HCT116 (cell line): Measurements from ENCODE around the gene ASB7. TPM values are rescaled to one million over a fixed set of nuclear protein-coding genes. Genes with fewer than 3 reads are reported as not detected.

Source experiments
- ATAC-seq: fragments of 200-7000 bp; cut with Tn5 transposase; 2 replicates; pipeline ENCODE4 v1.9.1; 2020; ENCODE audit warnings: mild to moderate bottlenecking, moderate library complexity
- BruUV-seq: library from RNA; stranded (reverse); fragments of 400-500 nt; replicated peaks from 2 replicates; lab custom pipeline; 2021; lab: Mats Ljungman, UMichigan
- CTCF ChIA-PET: fragments of 300-600 bp; sonication (Branson Sonifier 250); formaldehyde crosslinking; loops from one replicate; lab custom pipeline; 2021; ENCODE audit warnings: antibody characterized with exemption; lab: Charles Lee
- POLR2A ChIA-PET: fragments of 300-600, 350-600 bp; sonication (Branson Sonifier 250); formaldehyde crosslinking; loops from one replicate; lab custom pipeline; 2021; ENCODE audit warnings: antibody characterized with exemption; lab: Charles Lee
- RAD21 ChIA-PET, 2 experiments: fragments of 300-600 bp; sonication (Branson Sonifier 250); formaldehyde crosslinking; loops; one replicate each; lab custom pipeline; 2023; ENCODE audit warnings: low total read pairs in 2 of 2; ENCODE audit not compliant: uncharacterized antibody in 2 of 2, unreplicated experiment in 2 of 2, low non-redundant PET in 1 of 2; lab: Charles Lee
- DNase-seq: peaks from one replicate; pipeline ENCODE4 v3.0.0-alpha.2; 2010; ENCODE audit warnings: low read depth, low spot score
- H2AFZ ChIP-seq: fragments of 200-600 bp; shearing (Covaris generic), sonication (generic); 2 replicates; pipeline ENCODE4 v1.6.1; 2017; ENCODE audit warnings: low read depth, mixed run types, mixed read lengths, antibody characterized with exemption, low read length; ENCODE audit not compliant: poor library complexity, severe bottlenecking
- H3K27ac ChIP-seq: 2 replicates; pipeline ENCODE4 v1.5.1; 2012; ENCODE audit warnings: low read depth, low read length
- H3K27me3 ChIP-seq: fragments of 200-600 bp; sonication (generic); 2 replicates; pipeline ENCODE4 v1.6.1; 2016; ENCODE audit warnings: mixed run types, low read length, mixed read lengths; ENCODE audit not compliant: insufficient read depth
- H3K36me3 ChIP-seq, 2 experiments: fragments of 200-500 bp in 1 of 2; fragments of 200-600 bp in 1 of 2; sonication (Bioruptor generic) in 1 of 2; sonication (generic) in 1 of 2; 2 replicates each; pipeline versions ENCODE4 v1.5.1 to v1.6.1; 2014 to 2016; ENCODE audit warnings: low read length in 2 of 2, inconsistent platforms in 1 of 2, mixed read lengths in 1 of 2, mixed run types in 1 of 2; ENCODE audit not compliant: insufficient read depth in 2 of 2, control insufficient read depth in 1 of 2
- H3K4me1 ChIP-seq, 2 experiments: fragments of 200-600 bp in 1 of 2; sonication (generic) in 1 of 2; 2 replicates each; pipeline versions ENCODE4 v1.5.1 to v1.6.1; 2012 to 2017; ENCODE audit warnings: low read length in 2 of 2, inconsistent platforms in 1 of 2, mild to moderate bottlenecking in 1 of 2, mixed read lengths in 1 of 2, mixed run types in 1 of 2, moderate library complexity in 1 of 2; ENCODE audit not compliant: insufficient read depth in 2 of 2, control insufficient read depth in 1 of 2
- H3K4me2 ChIP-seq: fragments of 200-600 bp; sonication (generic); 2 replicates; pipeline ENCODE4 v1.6.1; 2017; ENCODE audit warnings: mixed run types, low read length, mixed read lengths
- H3K4me3 ChIP-seq, 2 experiments: fragments of 200-600 bp in 1 of 2; sonication (generic) in 1 of 2; replicated peaks in 1 of 2; 2 replicates each; pipeline ENCODE4 v1.5.1; 2011 to 2016; ENCODE audit warnings: low read length in 2 of 2, control low read depth in 1 of 2, low read depth in 1 of 2, mild to moderate bottlenecking in 1 of 2, mixed read lengths in 1 of 2, mixed run types in 1 of 2
- H3K79me2 ChIP-seq: fragments of 200-600 bp; sonication (generic); 2 replicates; pipeline ENCODE4 v1.6.1; 2017; ENCODE audit warnings: mild to moderate bottlenecking, mixed run types, low read length, moderate library complexity, mixed read lengths; ENCODE audit not compliant: insufficient read depth
- H3K9ac ChIP-seq: fragments of 200-600 bp; sonication (generic); 2 replicates; pipeline ENCODE4 v1.6.1; 2016; ENCODE audit warnings: low read length, mixed read lengths
- H3K9me2 ChIP-seq: fragments of 200-600 bp; sonication (generic), shearing (Covaris generic); 2 replicates; pipeline ENCODE4 v1.6.1; 2017; ENCODE audit warnings: mixed run types, mild to moderate bottlenecking, moderate library complexity; ENCODE audit not compliant: insufficient read depth
- H3K9me3 ChIP-seq, 2 experiments: fragments of 200-500 bp in 1 of 2; fragments of 200-600 bp in 1 of 2; sonication (Bioruptor generic) in 1 of 2; sonication (generic) in 1 of 2; 2 replicates each; pipeline ENCODE4 v1.6.1; 2014 to 2017; ENCODE audit warnings: low read length in 2 of 2, mixed read lengths in 2 of 2, inconsistent platforms in 1 of 2, low read depth in 1 of 2, mild to moderate bottlenecking in 1 of 2, mixed run types in 1 of 2, moderate library complexity in 1 of 2; ENCODE audit not compliant: control insufficient read depth in 1 of 2, insufficient read depth in 1 of 2
- H4K20me1 ChIP-seq: fragments of 200-600 bp; sonication (generic), shearing (Covaris generic); 2 replicates; pipeline ENCODE4 v1.6.1; 2017; ENCODE audit warnings: mixed run types, mild to moderate bottlenecking, moderate library complexity; ENCODE audit not compliant: insufficient read depth
- CBX3 ChIP-seq: IDR thresholded peaks from 2 replicates; pipeline ENCODE4 v1.6.1; 2012; ENCODE audit warnings: low read depth
- CTCF ChIP-seq, 3 experiments: fragments of 200-600 bp in 1 of 3; sonication (generic) in 1 of 3; IDR thresholded peaks in 2 of 3; conservative IDR thresholded peaks in 1 of 3; 2 replicates each; pipeline ENCODE4 v1.5.1; 2012 to 2017; ENCODE audit warnings: low read depth in 2 of 3, low read length in 2 of 3, antibody characterized with exemption in 1 of 3, borderline replicate concordance in 1 of 3, control low read depth in 1 of 3, mild to moderate bottlenecking in 1 of 3, mixed read lengths in 1 of 3, mixed run types in 1 of 3, moderate library complexity in 1 of 3; ENCODE audit not compliant: insufficient read depth in 1 of 3
- EGR1 ChIP-seq: IDR thresholded peaks from 2 replicates; pipeline ENCODE4 v1.6.1; 2012; ENCODE audit warnings: low read depth
- REST ChIP-seq: IDR thresholded peaks from 2 replicates; pipeline ENCODE4 v1.6.1; 2012; ENCODE audit warnings: low read depth
- SIN3A ChIP-seq: IDR thresholded peaks from 2 replicates; pipeline ENCODE4 v1.6.1; 2012; ENCODE audit warnings: low read depth
- SRF ChIP-seq: IDR thresholded peaks from 2 replicates; pipeline ENCODE4 v1.6.1; 2012; ENCODE audit warnings: low read depth
- ZBTB33 ChIP-seq: IDR thresholded peaks from 2 replicates; pipeline ENCODE4 v1.6.1; 2011; ENCODE audit warnings: mild to moderate bottlenecking, low read length, moderate library complexity; ENCODE audit not compliant: insufficient replicate concordance; ENCODE audit errors: extremely low read depth
- ZNF274 ChIP-seq: fragments of 200-500 bp; sonication (Bioruptor generic); IDR thresholded peaks from 2 replicates; pipeline ENCODE4 v1.6.1; 2014; ENCODE audit warnings: mild to moderate bottlenecking, low read depth, low read length, inconsistent platforms
- intact Hi-C: fragments of 100-400 bp; cut with micrococcal nuclease; formaldehyde crosslinking; loops from 2 replicates; pipeline ENCODE4 v1.10.0; 2022
- total RNA-seq: library from RNA; stranded (reverse); gene quantifications from one replicate; pipeline ENCODE4 v1.2.1, GENCODE V29; 2021; ENCODE audit not compliant: unreplicated experiment

Gene ASB7
- total RNA-seq, 1 experiment from 2014 or later: 16.6 TPM

GRCh38 chr15:100645671-100646070, 43.3 kb downstream of the ASB7 start:
- H3K4me3 ChIP-seq: no peak overlapping the region
- no peak overlapping the region for H3K27ac ChIP-seq
- TF ChIP-seq REST: no peak
- H3K36me3 ChIP-seq: no peaks in the 10 kb centered on the region
- H3K9me3 ChIP-seq: no peaks in the 10 kb centered on the region
- no peaks in the 10 kb centered on the region for H3K27me3 ChIP-seq
- RAD21 ChIA-PET: no interaction called here
- H4K20me1 ChIP-seq: no peaks in the 10 kb centered on the region
- no peak overlapping the region for H2AFZ ChIP-seq
- H3K79me2 ChIP-seq: peaks cover 16% of the 10 kb centered on the region; the same call in 1 of the 2 replicates
- no peaks in the 10 kb centered on the region for H3K9me2 ChIP-seq
- no peak overlapping the region for H3K9ac ChIP-seq
- no peak for ATAC-seq
- DNase-seq: no peak
- no peak overlapping the region for H3K4me2 ChIP-seq
- H3K4me1 ChIP-seq: no peaks in the 10 kb centered on the region
- CTCF ChIA-PET: no interaction called here
- POLR2A ChIA-PET: no interaction called here
- no TSS peak for BruUV-seq
- intact Hi-C loops: no loop called here

- Histone ChIP-seq H3K27me3 (no peaks in the 10 kb centered on the region), H3K4me2 (no peak overlapping the region), H3K9ac (no peak overlapping the region), H3K79me2 (no peaks in the 10 kb centered on the region), H2AFZ (no peak overlapping the region), H3K36me3 (no peaks in the 10 kb centered on the region), H3K4me1 (peaks cover 0 to 4% of the 10 kb centered on the region in 2 experiments; a peak in 2 of 4 replicates), H3K4me3 (no peak overlapping the region), H3K27ac (no peak overlapping the region), H3K9me3 (no peaks in the 10 kb centered on the region), H3K9me2 (no peaks in the 10 kb centered on the region), H4K20me1 (no peaks in the 10 kb centered on the region)
- BruUV-seq: no TSS peak
- DNase-seq (no peak), ATAC-seq (no peak)
- ChIA-PET RAD21 (interaction anchor here in 1 of 2 experiments (1.1 kb wide), 1 partner anchor 224 kb away, joined by 3 read pairs; no protein-coding TSS in a partner anchor), CTCF (no interaction called here), POLR2A (no interaction called here)
- intact Hi-C loops: no loop called here
- TF ChIP-seq SIN3A: no peak
- TF ChIP-seq ZNF274: no peak
- no peak for TF ChIP-seq CTCF (IDR thresholded peaks at IDR 0.05 in 2 of 3, conservative IDR thresholded peaks at IDR 0.05 in 1 of 3; ENCODE audit: borderline replicate concordance in 1 of 3, insufficient read depth in 1 of 3, low read depth in 2 of 3, low read length in 2 of 3)
- TF ChIP-seq SRF: no peak
- no peak for TF ChIP-seq EGR1
- no peak for TF ChIP-seq ZBTB33
- TF ChIP-seq CBX3: no peak
Measured at GRCh38 chr15:100648951-100649350, 46.6 kb downstream of the ASB7 start.
